ENCODE measurements around the gene TAC4. TPM values are rescaled to one million over a fixed set of nuclear protein-coding genes. Genes with fewer than 3 reads are reported as not detected.

Gene TAC4
- total RNA-seq, 2 donors from 2014 or later: not detected

GRCh38 chr17:49875685-49876084, 27.8 kb upstream of the TAC4 start:
- intact Hi-C loops (cut with DNase I): loop anchor here in 1 of 2 donors (10.0 kb wide), 1 partner anchor 209 kb away; no protein-coding TSS in a partner anchor
- no peak for DNase-seq (ENCODE audit: low spot score)

GRCh38 chr17:49874911-49875310, 27.0 kb upstream of the TAC4 start:
- intact Hi-C loops (cut with DNase I): loop anchor here in 1 of 2 donors (10.0 kb wide), 1 partner anchor 210 kb away; no protein-coding TSS in a partner anchor
- DNase-seq (ENCODE audit: low spot score): no peak

GRCh38 chr17:49873926-49874325, 26.1 kb upstream of the TAC4 start:
- intact Hi-C loops (cut with DNase I): loop anchor here in 1 of 2 donors (10.0 kb wide), 1 partner anchor 211 kb away; no protein-coding TSS in a partner anchor
- no peak for DNase-seq (ENCODE audit: low spot score)

GRCh38 chr17:49873466-49873865, 25.6 kb upstream of the TAC4 start:
- no peak for DNase-seq (ENCODE audit: low spot score)
- intact Hi-C loops (cut with DNase I): loop anchor here in 1 of 2 donors (10.0 kb wide), 1 partner anchor 211 kb away; no protein-coding TSS in a partner anchor

GRCh38 chr17:49872754-49873377, 25.0 kb upstream of the TAC4 start:
- DNase-seq (ENCODE audit: low spot score): no peak
- intact Hi-C loops (cut with DNase I): loop anchor here in 1 of 2 donors (10.0 kb wide), 1 partner anchor 212 kb away; no protein-coding TSS in a partner anchor

- no peak for DNase-seq (ENCODE audit: low spot score)
- intact Hi-C loops (cut with DNase I): loop anchor here in 1 of 2 donors (10.0 kb wide), 1 partner anchor 214 kb away; no protein-coding TSS in a partner anchor
Observed at GRCh38 chr17:49871211-49871610, 23.3 kb upstream of the TAC4 start.

- intact Hi-C loops (cut with DNase I): loop anchor here in 1 of 2 donors (10.0 kb wide), 1 partner anchor 215 kb away; no protein-coding TSS in a partner anchor
- no peak for DNase-seq (ENCODE audit: low spot score)
Observed at GRCh38 chr17:49870298-49870697, 22.4 kb upstream of the TAC4 start.

- intact Hi-C loops (cut with DNase I): loop anchor here in 1 of 2 donors (10.0 kb wide), 1 partner anchor 206 kb away; no protein-coding TSS in a partner anchor
Observed at GRCh38 chr17:49869038-49869374, 21.1 kb upstream of the TAC4 start.

GRCh38 chr17:49866882-49867413, 19.1 kb upstream of the TAC4 start:
- intact Hi-C loops (cut with DNase I): loop anchor here in 1 of 2 donors (10.0 kb wide), 1 partner anchor 208 kb away; no protein-coding TSS in a partner anchor

More at GRCh38 chr17:49869038-49869374, 21.1 kb upstream of the TAC4 start:
- no peak for DNase-seq (ENCODE audit: low spot score)

GRCh38 chr17:49866019-49866380, 18.1 kb upstream of the TAC4 start:
- intact Hi-C loops (cut with DNase I): loop anchor here in 1 of 2 donors (10.0 kb wide), 1 partner anchor 209 kb away; no protein-coding TSS in a partner anchor

More at GRCh38 chr17:49866882-49867413, 19.1 kb upstream of the TAC4 start:
- no peak for DNase-seq (ENCODE audit: low spot score)

GRCh38 chr17:49862781-49863331, 15.0 kb upstream of the TAC4 start:
- DNase-seq (ENCODE audit: low spot score): no peak
- intact Hi-C loops (cut with DNase I): loop anchor here (5.0 to 10.0 kb wide), 2 partner anchors 134 to 212 kb away; partner anchors contain the start of gene DLX3 (in 1 of the 2)

More at GRCh38 chr17:49866019-49866380, 18.1 kb upstream of the TAC4 start:
- DNase-seq (ENCODE audit: low spot score): no peak

GRCh38 chr17:49861150-49861884, 13.4 kb upstream of the TAC4 start:
- DNase-seq (ENCODE audit: low spot score): peak; percentile 64

GRCh38 chr17:49859991-49860953, 12.4 kb upstream of the TAC4 start:
- intact Hi-C loops (cut with DNase I): loop anchor here (2.0 to 10.0 kb wide), 3 partner anchors 137 to 215 kb away; partner anchors contain the start of gene DLX3 (in 1 of the 2)

More at GRCh38 chr17:49861150-49861884, 13.4 kb upstream of the TAC4 start:
- intact Hi-C loops (cut with DNase I): loop anchor here (2.0 to 10.0 kb wide), 3 partner anchors 135 to 213 kb away; partner anchors contain the start of gene DLX3 (in 1 of the 2)

GRCh38 chr17:49858796-49859195, 10.9 kb upstream of the TAC4 start:
- intact Hi-C loops (cut with DNase I): no loop called here
- no peak for DNase-seq (ENCODE audit: low spot score)

More at GRCh38 chr17:49859991-49860953, 12.4 kb upstream of the TAC4 start:
- peak; percentile 69 for DNase-seq (ENCODE audit: low spot score)

GRCh38 chr17:49854126-49854525, 6.3 kb upstream of the TAC4 start:
- no peak for DNase-seq (ENCODE audit: low spot score)
- intact Hi-C loops (cut with DNase I): loop anchor here (5.0 kb wide), 3 partner anchors 147 to 287 kb away; partner anchors contain the start of gene SLC35B1 (in 1 of the 2)

GRCh38 chr17:49853470-49854015, 5.7 kb upstream of the TAC4 start:
- intact Hi-C loops (cut with DNase I): loop anchor here (5.0 kb wide), 3 partner anchors 146 to 286 kb away; partner anchors contain the start of gene SLC35B1 (in 1 of the 2)

More at GRCh38 chr17:49853470-49854015, 5.7 kb upstream of the TAC4 start:
- DNase-seq (ENCODE audit: low spot score): peak; percentile 80
